Brain microvascular endothelial cell (primary cell): Measurements from ENCODE around the gene INPP5E.

Experiments
- DNase-seq: peaks from one replicate; pipeline ENCODE4 v3.0.0-alpha.2; 2020
- H3K27ac ChIP-seq: fragments of 250-450 bp; sonication (Bioruptor Pico); 2 replicates; pipeline ENCODE4 v1.5.1; 2020; ENCODE audit warnings: mild to moderate bottlenecking, moderate library complexity
- H3K27me3 ChIP-seq: fragments of 250-450 bp; sonication (Bioruptor Pico); replicated peaks from 2 replicates; pipeline ENCODE4 v1.5.1; 2020; ENCODE audit warnings: mild to moderate bottlenecking
- H3K36me3 ChIP-seq: fragments of 250-450 bp; sonication (Bioruptor Pico); replicated peaks from 2 replicates; pipeline ENCODE4 v1.5.1; 2020; ENCODE audit warnings: mild to moderate bottlenecking
- H3K4me3 ChIP-seq: 2 replicates; pipeline ENCODE4 v1.5.1; 2011; ENCODE audit warnings: low read depth, mild to moderate bottlenecking, control low read depth, low read length, moderate library complexity
- CTCF ChIP-seq: IDR thresholded peaks from 2 replicates; pipeline ENCODE4 v1.5.1; 2011; ENCODE audit warnings: low read depth, mild to moderate bottlenecking, moderate library complexity, low read length, control low read depth, inconsistent platforms; ENCODE audit errors: missing control alignments
- in situ Hi-C: cut with HindIII; loops from 2 replicates; pipeline ENCODE4 v1.10.0; 2017; ENCODE audit warnings: low sequenced_read_pairs, low pct_ligation_motif_present

INPP5E gene

GRCh38 chr9:136447173-136447778 lies 7.6 kb upstream of the INPP5E start:
- Histone ChIP-seq H3K27me3 (no peaks in the 10 kb centered on the region), H3K4me3 (no peak overlapping the region), H3K27ac (no peak overlapping the region), H3K36me3 (peaks cover 82% of the 10 kb centered on the region)
- TF ChIP-seq CTCF, result no peak
- DNase-seq, result no peak
- in situ Hi-C loops, result no loop called here

GRCh38 chr9:136445799-136446198 lies 6.2 kb upstream of the INPP5E start:
- DNase-seq, result no peak
- Histone ChIP-seq H3K27ac (no peak overlapping the region), H3K4me3 (no peak overlapping the region), H3K36me3 (peaks cover 84% of the 10 kb centered on the region), H3K27me3 (no peaks in the 10 kb centered on the region)
- in situ Hi-C loops, result no loop called here
- no peak for TF ChIP-seq CTCF

- no peak for DNase-seq
- H3K36me3 ChIP-seq, result peaks cover 70% of the 10 kb centered on the region
- no peak for TF ChIP-seq CTCF
- H3K4me3 ChIP-seq, result no peak overlapping the region
- H3K27ac ChIP-seq, result no peak overlapping the region
- in situ Hi-C loops, result no loop called here
- no peaks in the 10 kb centered on the region for H3K27me3 ChIP-seq
These were observed 4.5 kb upstream of the INPP5E start for GRCh38 chr9:136444102-136444501.

- peaks cover 66% of the 10 kb centered on the region for H3K36me3 ChIP-seq
- DNase-seq, result no peak
- no peak overlapping the region for H3K4me3 ChIP-seq
- H3K27me3 ChIP-seq, result no peaks in the 10 kb centered on the region
- in situ Hi-C loops, result no loop called here
- no peak for TF ChIP-seq CTCF
- no peak overlapping the region for H3K27ac ChIP-seq
These were observed 4.0 kb upstream of the INPP5E start for GRCh38 chr9:136443687-136444086.

GRCh38 chr9:136443087-136443486 lies 3.4 kb upstream of the INPP5E start:
- Histone ChIP-seq H3K36me3 (peaks cover 65% of the 10 kb centered on the region), H3K4me3 (no peak overlapping the region), H3K27me3 (no peaks in the 10 kb centered on the region), H3K27ac (no peak overlapping the region)
- in situ Hi-C loops, result no loop called here
- no peak for DNase-seq
- TF ChIP-seq CTCF, result no peak

- Histone ChIP-seq H3K4me3 (no peak overlapping the region), H3K27me3 (no peaks in the 10 kb centered on the region), H3K36me3 (peaks cover 57% of the 10 kb centered on the region), H3K27ac (no peak overlapping the region)
- no peak for DNase-seq
- TF ChIP-seq CTCF, result no peak
- in situ Hi-C loops, result no loop called here
These were observed 2.6 kb upstream of the INPP5E start for GRCh38 chr9:136442265-136442664.
